SK-N-SH treated with all-trans-retinoic acid at 6 μM for 48 hours (cell line): ENCODE data around the gene TNS1.

Experiments
- ATAC-seq: fragments of 200-7000 bp; cut with Tn5 transposase; 3 replicates; pipeline ENCODE4 v1.9.1; 2020; ENCODE audit warnings: mild to moderate bottlenecking, moderate library complexity
- ARNTL ChIP-seq: fragments of 450-650 bp; formaldehyde crosslinking; IDR thresholded peaks from 2 replicates; pipeline ENCODE4 v1.5.0; 2020; ENCODE audit warnings: low read depth, mild to moderate bottlenecking, moderate library complexity, borderline replicate concordance
- BACH2 ChIP-seq: fragments of 250-450 bp; sonication (Bioruptor Pico); IDR thresholded peaks from 2 replicates; pipeline ENCODE4 v1.9.0; 2021; ENCODE audit warnings: mild to moderate bottlenecking, borderline replicate concordance
- CREB5 ChIP-seq: fragments of 250-450 bp; sonication (Bioruptor Pico); IDR thresholded peaks from 2 replicates; pipeline ENCODE4 v1.5.1; 2020; ENCODE audit warnings: low read depth, mild to moderate bottlenecking, moderate library complexity
- CSDC2 ChIP-seq: fragments of 250-450 bp; sonication (Bioruptor Pico); IDR thresholded peaks from 2 replicates; pipeline ENCODE4 v1.5.0; 2020; ENCODE audit warnings: mild to moderate bottlenecking, moderate library complexity
- ESRRG ChIP-seq: fragments of 250-450 bp; sonication (Bioruptor Pico); IDR thresholded peaks from 2 replicates; pipeline ENCODE4 v1.6.1; 2021; ENCODE audit warnings: mild to moderate bottlenecking
- ISL1 ChIP-seq: fragments of 250-450 bp; sonication (Bioruptor Pico); IDR thresholded peaks from 2 replicates; pipeline ENCODE4 v2.1.2; 2022; ENCODE audit warnings: mild to moderate bottlenecking, moderate library complexity
- OSR1 ChIP-seq: fragments of 250-450 bp; sonication (Bioruptor Pico); IDR thresholded peaks from 2 replicates; pipeline ENCODE4 v1.8.0; 2022; ENCODE audit warnings: moderate library complexity, mild to moderate bottlenecking, inconsistent platforms
- POU6F1 ChIP-seq: fragments of 250-450 bp; sonication (Bioruptor Pico); IDR thresholded peaks from 2 replicates; pipeline ENCODE4 v1.8.0; 2021; ENCODE audit warnings: low read depth, mild to moderate bottlenecking, moderate library complexity, borderline replicate concordance
- PPARA ChIP-seq: fragments of 250-450 bp; sonication (Bioruptor Pico); IDR thresholded peaks from 2 replicates; pipeline ENCODE4 v1.5.0; 2020; ENCODE audit warnings: mild to moderate bottlenecking, borderline replicate concordance
- SNAI2 ChIP-seq: fragments of 250-450 bp; sonication (Bioruptor Pico); IDR thresholded peaks from 2 replicates; pipeline ENCODE4 v1.5.0; 2020; ENCODE audit warnings: mild to moderate bottlenecking, moderate library complexity
- TCF4 ChIP-seq: fragments of 250-450 bp; sonication (Bioruptor Pico); IDR thresholded peaks from 2 replicates; pipeline ENCODE4 v1.8.0; 2021; ENCODE audit warnings: mild to moderate bottlenecking, moderate library complexity, borderline replicate concordance
- TSHZ2 ChIP-seq: fragments of 250-450 bp; sonication (Bioruptor Pico); IDR thresholded peaks from 2 replicates; pipeline ENCODE4 v1.5.0; 2020; ENCODE audit warnings: mild to moderate bottlenecking, moderate library complexity
- ZC3H10 ChIP-seq: fragments of 250-450 bp; sonication (Bioruptor Pico); IDR thresholded peaks from 2 replicates; pipeline ENCODE4 v1.5.1; 2021; ENCODE audit warnings: mild to moderate bottlenecking, moderate library complexity
- ZFP3 ChIP-seq: fragments of 250-450 bp; sonication (Bioruptor Pico); IDR thresholded peaks from 2 replicates; pipeline ENCODE4 v1.5.0; 2020; ENCODE audit warnings: mild to moderate bottlenecking, moderate library complexity
- ZFP30 ChIP-seq: fragments of 450-650 bp; formaldehyde crosslinking; IDR thresholded peaks from 2 replicates; pipeline ENCODE4 v1.5.0; 2022; ENCODE audit warnings: mild to moderate bottlenecking, moderate library complexity
- ZNF565 ChIP-seq: fragments of 450-650 bp; formaldehyde crosslinking; conservative IDR thresholded peaks from 2 replicates; pipeline ENCODE4 v1.5.0; 2020; ENCODE audit warnings: low read depth, mild to moderate bottlenecking, moderate library complexity
- ZNF70 ChIP-seq: fragments of 450-650 bp; formaldehyde crosslinking; IDR thresholded peaks from 2 replicates; pipeline ENCODE4 v1.5.0; 2020; ENCODE audit warnings: mild to moderate bottlenecking, moderate library complexity
- ZNF8 ChIP-seq: fragments of 450-650 bp; formaldehyde crosslinking; IDR thresholded peaks from 2 replicates; pipeline ENCODE4 v1.5.0; 2020; ENCODE audit warnings: mild to moderate bottlenecking, moderate library complexity
- TF ChIP-seq, protein P1 (sequence below): fragments of 250-450 bp; sonication (Bioruptor Pico); IDR thresholded peaks from 2 replicates; pipeline ENCODE4 v1.5.1; 2021; ENCODE audit warnings: mild to moderate bottlenecking, moderate library complexity

Gene TNS1

DNA sequence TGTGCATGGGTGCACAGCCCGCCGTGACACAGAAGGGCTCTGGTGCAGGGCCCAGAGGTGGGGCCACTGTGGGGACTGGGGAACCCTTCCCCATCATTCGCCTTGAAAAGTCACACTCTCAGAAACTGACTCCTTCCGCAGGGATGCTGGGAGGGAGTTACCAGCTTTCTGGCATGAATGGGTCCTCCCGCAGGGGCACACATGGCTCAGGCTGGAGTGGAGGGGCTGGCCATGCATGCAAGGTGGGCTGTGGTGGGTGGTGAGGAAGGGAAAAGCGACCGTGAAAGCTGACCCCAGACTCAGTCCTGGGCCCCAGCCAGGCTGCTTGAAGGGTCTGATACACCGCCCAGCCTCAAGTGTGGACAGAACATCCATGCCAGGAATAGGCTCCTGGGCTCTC lies 201.1 kb downstream of the TNS1 start:
- no peak for TF ChIP-seq SNAI2
- no peak for TF ChIP-seq TCF4 (CRISPR knock-in tag)
- TF ChIP-seq ISL1 (CRISPR knock-in tag), result no peak
- no peak for TF ChIP-seq CREB5
- TF ChIP-seq, protein P1, sequence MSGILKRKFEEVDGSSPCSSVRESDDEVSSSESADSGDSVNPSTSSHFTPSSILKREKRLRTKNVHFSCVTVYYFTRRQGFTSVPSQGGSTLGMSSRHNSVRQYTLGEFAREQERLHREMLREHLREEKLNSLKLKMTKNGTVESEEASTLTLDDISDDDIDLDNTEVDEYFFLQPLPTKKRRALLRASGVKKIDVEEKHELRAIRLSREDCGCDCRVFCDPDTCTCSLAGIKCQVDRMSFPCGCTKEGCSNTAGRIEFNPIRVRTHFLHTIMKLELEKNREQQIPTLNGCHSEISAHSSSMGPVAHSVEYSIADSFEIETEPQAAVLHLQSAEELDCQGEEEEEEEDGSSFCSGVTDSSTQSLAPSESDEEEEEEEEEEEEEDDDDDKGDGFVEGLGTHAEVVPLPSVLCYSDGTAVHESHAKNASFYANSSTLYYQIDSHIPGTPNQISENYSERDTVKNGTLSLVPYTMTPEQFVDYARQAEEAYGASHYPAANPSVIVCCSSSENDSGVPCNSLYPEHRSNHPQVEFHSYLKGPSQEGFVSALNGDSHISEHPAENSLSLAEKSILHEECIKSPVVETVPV, result no peak
- no peak for TF ChIP-seq ZNF70 (CRISPR knock-in tag)
- TF ChIP-seq ZC3H10, result no peak
- TF ChIP-seq POU6F1 (CRISPR knock-in tag), result no peak
- TF ChIP-seq, all 23 proteins: peak for 0
- no peak for ATAC-seq

- ATAC-seq, result no peak
- TF ChIP-seq ZFP30 (no peak), PPARA (CRISPR knock-in tag) (no peak), OSR1 (CRISPR knock-in tag) (no peak), CSDC2 (no peak), ZNF565 (no peak), ZFP3 (CRISPR knock-in tag) (no peak), ESRRG (CRISPR knock-in tag) (no peak), ARNTL (CRISPR knock-in tag) (no peak), TSHZ2 (CRISPR knock-in tag) (no peak), BACH2 (CRISPR knock-in tag) (no peak), ZC3H10 (no peak), POU6F1 (CRISPR knock-in tag) (no peak), CREB5 (no peak), ZNF8 (CRISPR knock-in tag) (no peak)
- TF ChIP-seq, protein P1, result no peak
Measured at GRCh38 chr2:217801115-217801531, 201.7 kb downstream of the TNS1 start.
